Measurements from ENCODE around the gene NKD1.

DNA sequence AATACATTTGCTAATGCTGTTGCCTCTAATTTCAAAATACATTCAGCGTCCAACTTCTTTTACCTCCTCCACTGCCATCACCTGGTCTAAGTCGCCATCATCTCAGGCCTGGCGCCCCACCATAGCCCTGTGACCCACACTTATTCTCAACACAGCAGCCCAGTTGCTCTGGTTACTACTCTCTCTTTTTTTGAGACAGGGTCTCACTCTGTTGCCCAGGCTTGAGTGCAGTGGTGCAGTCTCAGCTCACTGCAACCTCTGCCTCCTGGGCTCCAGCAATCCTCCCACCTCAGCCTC is 7.5 kb upstream of the NKD1 start:
- TF ChIP-seq, protein P1, sequence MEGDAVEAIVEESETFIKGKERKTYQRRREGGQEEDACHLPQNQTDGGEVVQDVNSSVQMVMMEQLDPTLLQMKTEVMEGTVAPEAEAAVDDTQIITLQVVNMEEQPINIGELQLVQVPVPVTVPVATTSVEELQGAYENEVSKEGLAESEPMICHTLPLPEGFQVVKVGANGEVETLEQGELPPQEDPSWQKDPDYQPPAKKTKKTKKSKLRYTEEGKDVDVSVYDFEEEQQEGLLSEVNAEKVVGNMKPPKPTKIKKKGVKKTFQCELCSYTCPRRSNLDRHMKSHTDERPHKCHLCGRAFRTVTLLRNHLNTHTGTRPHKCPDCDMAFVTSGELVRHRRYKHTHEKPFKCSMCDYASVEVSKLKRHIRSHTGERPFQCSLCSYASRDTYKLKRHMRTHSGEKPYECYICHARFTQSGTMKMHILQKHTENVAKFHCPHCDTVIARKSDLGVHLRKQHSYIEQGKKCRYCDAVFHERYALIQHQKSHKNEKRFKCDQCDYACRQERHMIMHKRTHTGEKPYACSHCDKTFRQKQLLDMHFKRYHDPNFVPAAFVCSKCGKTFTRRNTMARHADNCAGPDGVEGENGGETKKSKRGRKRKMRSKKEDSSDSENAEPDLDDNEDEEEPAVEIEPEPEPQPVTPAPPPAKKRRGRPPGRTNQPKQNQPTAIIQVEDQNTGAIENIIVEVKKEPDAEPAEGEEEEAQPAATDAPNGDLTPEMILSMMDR (IDR thresholded peaks at IDR 0.05): no peak
- no peak for TF ChIP-seq POLR2AphosphoS5 (IDR thresholded peaks at IDR 0.05)
- TF ChIP-seq POLR2A (IDR thresholded peaks at IDR 0.05): no peak
